ENCODE results near the gene AAK1. TPM values are rescaled to one million over a fixed set of nuclear protein-coding genes. Genes with fewer than 3 reads are reported as not detected.
A peak's percentile ranks its signal among the peaks of the same experiment; 100 is the strongest.

The AAK1 gene
- total RNA-seq, 1 donor from 2014 or later: 43.4 TPM

DNA sequence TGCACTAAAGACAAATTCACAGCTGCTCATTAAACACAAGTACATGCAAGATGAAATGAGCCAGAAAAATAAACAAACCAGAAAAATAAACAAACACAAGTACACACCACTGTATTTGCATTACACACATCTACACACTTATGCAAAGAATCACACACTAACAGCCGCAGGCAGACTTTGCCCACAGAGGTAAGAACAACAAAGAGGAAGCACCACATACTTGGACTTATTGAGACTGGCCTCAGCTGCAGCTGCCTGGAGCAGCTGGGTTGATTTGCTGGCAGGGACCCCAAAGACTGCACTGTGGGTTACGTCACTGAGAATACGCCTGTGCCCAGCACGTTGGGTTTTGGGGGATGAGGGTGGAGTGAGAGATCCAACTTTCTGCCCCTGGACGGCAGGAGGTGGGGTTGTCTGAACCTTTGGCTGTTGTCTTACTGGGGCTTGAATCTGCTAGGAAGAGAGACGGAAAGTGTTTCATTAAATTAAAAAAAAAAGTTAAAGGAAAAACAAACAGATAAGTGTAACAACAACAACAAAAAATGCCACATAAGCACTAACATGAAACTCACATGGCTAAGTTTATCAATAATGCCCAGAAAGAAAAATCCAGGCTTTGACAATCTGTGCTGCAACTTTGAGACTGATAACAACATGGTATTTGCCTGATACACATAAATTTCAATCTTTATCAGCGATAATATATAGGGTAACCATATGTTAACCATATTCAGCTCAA lies 134.4 kb downstream of the AAK1 start:
- Mint-ChIP-seq H3K27me3 (no peaks in the 10 kb centered on the region), H3K27ac (peak overlapping the region; percentile 49), H3K36me3 (ENCODE audit: insufficient read depth) (peaks cover 34% of the 10 kb centered on the region), H3K4me3 (ENCODE audit: low read depth) (no peak overlapping the region), H3K4me1 (ENCODE audit: low read depth) (peaks cover 6% of the 10 kb centered on the region), H3K9me3 (ENCODE audit: low read depth) (peaks cover 3% of the 10 kb centered on the region)
- TF ChIP-seq CTCF (IDR thresholded peaks at IDR 0.05; ENCODE audit: unreplicated experiment): no peak
- DNase-seq (ENCODE audit: low spot score, unreplicated experiment): no peak

- no peak for DNase-seq (ENCODE audit: low spot score, unreplicated experiment)
- Mint-ChIP-seq H3K9me3 (ENCODE audit: low read depth) (peaks cover 3% of the 10 kb centered on the region), H3K27me3 (no peaks in the 10 kb centered on the region), H3K4me1 (ENCODE audit: low read depth) (peaks cover 6% of the 10 kb centered on the region), H3K36me3 (ENCODE audit: insufficient read depth) (peaks cover 23% of the 10 kb centered on the region), H3K27ac (no peak overlapping the region), H3K4me3 (ENCODE audit: low read depth) (no peak overlapping the region)
- TF ChIP-seq CTCF (IDR thresholded peaks at IDR 0.05; ENCODE audit: unreplicated experiment): no peak
Measured at GRCh38 chr2:69505710-69506109, 137.8 kb downstream of the AAK1 start.

DNA sequence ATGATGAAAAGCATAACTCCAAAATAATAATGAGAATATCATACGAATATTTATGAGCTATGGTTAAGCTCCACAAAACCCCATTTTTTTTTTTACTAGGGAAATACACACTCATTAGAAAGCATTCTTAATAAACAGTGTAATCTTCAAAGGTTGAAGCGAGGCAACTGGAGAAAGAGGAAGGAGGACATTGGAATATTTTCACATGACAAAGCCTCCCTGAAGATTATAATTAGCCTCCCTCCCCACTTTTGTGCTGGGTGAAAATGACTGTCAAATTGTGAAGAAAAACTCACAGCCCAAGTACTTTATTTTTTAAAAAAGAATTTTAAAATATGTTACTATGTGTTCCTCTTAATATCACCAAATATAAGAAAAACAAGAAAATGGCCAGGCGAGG lies 142.2 kb downstream of the AAK1 start:
- H3K36me3 Mint-ChIP-seq (ENCODE audit: insufficient read depth): peaks cover 7% of the 10 kb centered on the region
- no peak overlapping the region for H3K27ac Mint-ChIP-seq
- no peak for DNase-seq (ENCODE audit: low spot score, unreplicated experiment)
- H3K4me3 Mint-ChIP-seq (ENCODE audit: low read depth): no peak overlapping the region
- H3K9me3 Mint-ChIP-seq (ENCODE audit: low read depth): no peaks in the 10 kb centered on the region
- no peak for TF ChIP-seq CTCF (IDR thresholded peaks at IDR 0.05; ENCODE audit: unreplicated experiment)
- H3K27me3 Mint-ChIP-seq: no peaks in the 10 kb centered on the region
- H3K4me1 Mint-ChIP-seq (ENCODE audit: low read depth): peaks cover 2% of the 10 kb centered on the region

- no peaks in the 10 kb centered on the region for H3K9me3 Mint-ChIP-seq (ENCODE audit: low read depth)
- no peaks in the 10 kb centered on the region for H3K27me3 Mint-ChIP-seq
- peaks cover 4% of the 10 kb centered on the region for H3K36me3 Mint-ChIP-seq (ENCODE audit: insufficient read depth)
- TF ChIP-seq CTCF (IDR thresholded peaks at IDR 0.05; ENCODE audit: unreplicated experiment): no peak
- H3K27ac Mint-ChIP-seq: no peak overlapping the region
- H3K4me1 Mint-ChIP-seq (ENCODE audit: low read depth): peaks cover 2% of the 10 kb centered on the region
- DNase-seq (ENCODE audit: low spot score, unreplicated experiment): no peak
- no peak overlapping the region for H3K4me3 Mint-ChIP-seq (ENCODE audit: low read depth)
Measured at GRCh38 chr2:69499966-69500365, 143.6 kb downstream of the AAK1 start.

DNA sequence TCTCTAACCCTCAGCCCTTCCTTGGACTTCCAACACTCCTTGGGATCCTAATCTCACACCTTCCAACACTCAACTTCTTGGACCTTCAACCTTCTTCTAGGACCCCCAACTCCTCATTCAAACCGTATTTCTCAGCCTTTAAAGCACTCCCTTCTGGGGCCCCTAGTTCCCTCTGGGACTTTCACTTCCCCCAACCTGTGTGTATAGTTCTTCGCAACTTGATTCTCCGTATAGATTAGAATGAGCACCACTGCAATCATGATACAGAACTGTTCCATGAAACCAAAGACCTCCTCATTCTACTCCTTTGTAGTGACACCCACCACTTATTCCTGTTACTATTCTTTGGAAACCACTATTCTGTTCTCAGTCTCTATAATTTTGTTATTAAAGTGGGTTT lies 144.3 kb downstream of the AAK1 start:
- Mint-ChIP-seq H3K36me3 (ENCODE audit: insufficient read depth) (peaks cover 4% of the 10 kb centered on the region), H3K4me3 (ENCODE audit: low read depth) (no peak overlapping the region), H3K27me3 (no peaks in the 10 kb centered on the region), H3K9me3 (ENCODE audit: low read depth) (no peaks in the 10 kb centered on the region), H3K4me1 (ENCODE audit: low read depth) (peaks cover 2% of the 10 kb centered on the region), H3K27ac (no peak overlapping the region)
- no peak for DNase-seq (ENCODE audit: low spot score, unreplicated experiment)
- no peak for TF ChIP-seq CTCF (IDR thresholded peaks at IDR 0.05; ENCODE audit: unreplicated experiment)
